PC-9 (cell line): Measurements from ENCODE around the gene TBC1D13. TPM values are rescaled to one million over a fixed set of nuclear protein-coding genes. Genes with fewer than 3 reads are reported as not detected.

Source experiments
- BruUV-seq: library from RNA; stranded (reverse); fragments of 400-500 nt; replicated peaks from 2 replicates; lab custom pipeline; 2021; lab: Mats Ljungman, UMichigan
- CTCF ChIA-PET: fragments of 300-600 bp; sonication (Branson Sonifier 250); formaldehyde crosslinking; loops from one replicate; lab custom pipeline; 2022; ENCODE audit warnings: antibody characterized with exemption; lab: Charles Lee
- POLR2A ChIA-PET: fragments of 300-600 bp; sonication (Branson Sonifier 250); formaldehyde crosslinking; loops from one replicate; lab custom pipeline; 2022; ENCODE audit warnings: antibody characterized with exemption; ENCODE audit not compliant: unreplicated experiment; lab: Charles Lee
- DNase-seq, 2 experiments: peaks; one replicate each; pipeline versions ENCODE4 v3.0.0 to v3.0.0-alpha.2; 2015 to 2022; ENCODE audit warnings: mixed read lengths in 1 of 2
- H2AFZ ChIP-seq: fragments of 200-600 bp; sonication (generic); 2 replicates; pipeline ENCODE4 v1.8.1; 2017; ENCODE audit warnings: antibody characterized with exemption
- H3F3A ChIP-seq: fragments of 200-600 bp; sonication (generic); 2 replicates; pipeline ENCODE4 v1.8.1; 2017; ENCODE audit warnings: antibody characterized with exemption, mild to moderate bottlenecking, low read depth; ENCODE audit not compliant: insufficient read depth
- H3K27ac ChIP-seq: fragments of 200-600 bp; sonication (generic); 2 replicates; pipeline ENCODE4 v1.6.1; 2016; ENCODE audit warnings: mixed run types
- H3K27me3 ChIP-seq: fragments of 200-600 bp; sonication (generic); 2 replicates; pipeline ENCODE4 v1.6.1; 2016; ENCODE audit warnings: low read depth, mixed run types; ENCODE audit not compliant: insufficient read depth
- H3K36me3 ChIP-seq: fragments of 200-600 bp; sonication (generic); 2 replicates; pipeline ENCODE4 v1.6.1; 2016; ENCODE audit warnings: low read depth, mixed run types
- H3K4me1 ChIP-seq: fragments of 200-600 bp; sonication (generic); replicated peaks from 2 replicates; pipeline ENCODE4 v1.6.1; 2016; ENCODE audit warnings: mixed run types; ENCODE audit not compliant: insufficient read depth
- H3K4me2 ChIP-seq: fragments of 200-600 bp; sonication (generic); 2 replicates; pipeline ENCODE4 v1.6.1; 2017; ENCODE audit warnings: mixed run types
- H3K4me3 ChIP-seq: fragments of 200-600 bp; sonication (generic); 2 replicates; pipeline ENCODE4 v1.6.1; 2016; ENCODE audit warnings: mixed run types
- H3K79me2 ChIP-seq: fragments of 200-600 bp; sonication (generic); 2 replicates; pipeline ENCODE4 v1.6.1; 2017; ENCODE audit warnings: low read depth, mixed run types
- H3K9me2 ChIP-seq: fragments of 200-600 bp; sonication (generic); 2 replicates; pipeline ENCODE4 v1.8.1; 2017; ENCODE audit warnings: mild to moderate bottlenecking; ENCODE audit not compliant: insufficient read depth
- H3K9me3 ChIP-seq: fragments of 200-600 bp; sonication (generic); 2 replicates; pipeline ENCODE4 v1.8.1; 2016; ENCODE audit warnings: low read depth; ENCODE audit not compliant: insufficient read depth
- H4K20me1 ChIP-seq: fragments of 200-600 bp; sonication (generic); 2 replicates; pipeline ENCODE4 v1.8.1; 2017; ENCODE audit not compliant: insufficient read depth
- CTCF ChIP-seq: fragments of 200-600 bp; sonication (generic); conservative IDR thresholded peaks from 2 replicates; pipeline ENCODE4 v1.6.1; 2017; ENCODE audit warnings: mixed run types, antibody characterized with exemption, mild to moderate bottlenecking, moderate library complexity
- EZH2 ChIP-seq: fragments of 200-600 bp; sonication (generic); IDR thresholded peaks from 2 replicates; pipeline ENCODE4 v1.8.0; 2017; ENCODE audit warnings: antibody characterized with exemption, low read depth
- intact Hi-C: fragments of 100-400 bp; cut with micrococcal nuclease; formaldehyde crosslinking; loops from one replicate; pipeline ENCODE4 v1.10.0; 2022; ENCODE audit not compliant: unreplicated experiment
- total RNA-seq: library from RNA; stranded (reverse); gene quantifications from 2 replicates; pipeline ENCODE4 v1.2.3, GENCODE V29; 2021

The TBC1D13 gene
- total RNA-seq, 1 experiment from 2014 or later: 41.9 TPM

- Histone ChIP-seq H3K36me3 (peaks cover 9% of the 10 kb centered on the region; the same call in 1 of the 2 replicates), H3K4me1 (no peaks in the 10 kb centered on the region), H3K27ac (no peak overlapping the region), H3F3A (0 out of 2 replicates have a peak, but pooled peaks cover 6% of the 10 kb centered on the region), H3K4me2 (no peak overlapping the region), H3K4me3 (no peak overlapping the region), H2AFZ (no peak overlapping the region), H3K27me3 (no peaks in the 10 kb centered on the region), H3K79me2 (no peaks in the 10 kb centered on the region), H3K9me2 (no peaks in the 10 kb centered on the region), H3K9me3 (no peaks in the 10 kb centered on the region), H4K20me1 (no peaks in the 10 kb centered on the region)
- BruUV-seq: no TSS peak
- DNase-seq: no peak
- CTCF ChIA-PET: no interaction called here
- TF ChIP-seq EZH2: no peak
- intact Hi-C loops: no loop called here
- POLR2A ChIA-PET: no interaction called here
Observed at GRCh38 chr9:128809036-128809599, 22.1 kb downstream of the TBC1D13 start.

GRCh38 chr9:128809831-128810230 is 22.8 kb downstream of the TBC1D13 start:
- Histone ChIP-seq H3K27me3 (no peaks in the 10 kb centered on the region), H4K20me1 (no peaks in the 10 kb centered on the region), H3K79me2 (no peaks in the 10 kb centered on the region), H3F3A (peaks cover 10% of the 10 kb centered on the region; the same call in 1 of the 2 replicates), H3K9me2 (no peaks in the 10 kb centered on the region), H3K4me3 (no peak overlapping the region), H3K4me2 (no peak overlapping the region), H3K27ac (no peak overlapping the region), H2AFZ (no peak overlapping the region), H3K9me3 (no peaks in the 10 kb centered on the region), H3K36me3 (peaks cover 7% of the 10 kb centered on the region; the same call in 1 of the 2 replicates), H3K4me1 (no peaks in the 10 kb centered on the region)
- intact Hi-C loops: loop anchor here (10.0 kb wide), 1 partner anchor 85 kb away; the partner anchor contains the start of gene ZDHHC12
- POLR2A ChIA-PET: interaction anchor here (0.5 kb wide), 1 partner anchor 102 kb away, joined by 3 read pairs; no protein-coding TSS in a partner anchor
- no peak for DNase-seq
- CTCF ChIA-PET: no interaction called here
- no TSS peak for BruUV-seq
- TF ChIP-seq CTCF: no peak

GRCh38 chr9:128810873-128811272 is 23.8 kb downstream of the TBC1D13 start:
- no peaks in the 10 kb centered on the region for H3K4me1 ChIP-seq
- no peak for DNase-seq
- intact Hi-C loops: loop anchor here (10.0 kb wide), 1 partner anchor 86 kb away; the partner anchor contains the start of gene ZDHHC12

More at GRCh38 chr9:128810873-128811272, 23.8 kb downstream of the TBC1D13 start:
- no TSS peak for BruUV-seq
- no peak for TF ChIP-seq EZH2
- no peak for TF ChIP-seq CTCF
- H3K4me3 ChIP-seq: no peak overlapping the region
- ChIA-PET CTCF (no interaction called here), POLR2A (no interaction called here)
- H3K4me2 ChIP-seq: no peak overlapping the region
- no peaks in the 10 kb centered on the region for H3K9me2 ChIP-seq
- no peaks in the 10 kb centered on the region for H4K20me1 ChIP-seq
- H3K79me2 ChIP-seq: no peaks in the 10 kb centered on the region
- no peak overlapping the region for H2AFZ ChIP-seq
- no peaks in the 10 kb centered on the region for H3K9me3 ChIP-seq
- H3F3A ChIP-seq: peaks cover 10% of the 10 kb centered on the region; the same call in 1 of the 2 replicates
- H3K27me3 ChIP-seq: no peaks in the 10 kb centered on the region
- H3K27ac ChIP-seq: no peak overlapping the region
- H3K36me3 ChIP-seq: no peaks in the 10 kb centered on the region
